ENCODE measurements around the gene KCNB1.
A peak's percentile ranks its signal among the peaks of the same experiment; 100 is the strongest.

The KCNB1 gene

GRCh38 chr20:49437057-49437456 lies 45.4 kb downstream of the KCNB1 start:
- DNase-seq = no peak

- DNase-seq = no peak
These were observed 46.8 kb downstream of the KCNB1 start for GRCh38 chr20:49435639-49436038.

GRCh38 chr20:49433333-49433732 lies 49.1 kb downstream of the KCNB1 start:
- no peak for DNase-seq

GRCh38 chr20:49432550-49432949 lies 49.9 kb downstream of the KCNB1 start:
- peak in 1 of 51 donors; percentile 72 for DNase-seq

- DNase-seq = no peak
These were observed 51.1 kb downstream of the KCNB1 start for GRCh38 chr20:49431329-49431728.

- no peak for DNase-seq
These were observed 52.1 kb downstream of the KCNB1 start for GRCh38 chr20:49430320-49430719.

GRCh38 chr20:49427751-49428518 lies 54.5 kb downstream of the KCNB1 start:
- DNase-seq = peak in 3 of 51 donors; percentile 4 to 37 (median 12)

- DNase-seq = no peak
These were observed 55.6 kb downstream of the KCNB1 start for GRCh38 chr20:49426873-49427272.

GRCh38 chr20:49426395-49426794 lies 56.1 kb downstream of the KCNB1 start:
- DNase-seq = no peak

GRCh38 chr20:49424536-49424935 lies 57.9 kb downstream of the KCNB1 start:
- peak in 40 of 51 donors; percentile 7 to 83 (median 52) for DNase-seq

GRCh38 chr20:49422161-49422560 lies 60.3 kb downstream of the KCNB1 start:
- no peak for DNase-seq

GRCh38 chr20:49420811-49421295 lies 61.6 kb downstream of the KCNB1 start:
- DNase-seq = peak in 2 of 51 donors; percentile 14 to 20

- DNase-seq = no peak
These were observed 62.2 kb downstream of the KCNB1 start for GRCh38 chr20:49420292-49420691.

- no peak for DNase-seq
These were observed 62.7 kb downstream of the KCNB1 start for GRCh38 chr20:49419785-49420184.

GRCh38 chr20:49418809-49419208 lies 63.7 kb downstream of the KCNB1 start:
- DNase-seq = no peak

GRCh38 chr20:49417843-49418555 lies 64.5 kb downstream of the KCNB1 start:
- no peak for DNase-seq

- no peak for DNase-seq
These were observed 66.8 kb downstream of the KCNB1 start for GRCh38 chr20:49415668-49416044.

- no peak for DNase-seq
These were observed 67.3 kb downstream of the KCNB1 start for GRCh38 chr20:49415005-49415667.

- no peak for DNase-seq
These were observed 68.8 kb downstream of the KCNB1 start for GRCh38 chr20:49413677-49414076.

GRCh38 chr20:49412953-49413352 lies 69.5 kb downstream of the KCNB1 start:
- no peak for DNase-seq

GRCh38 chr20:49412254-49412653 lies 70.2 kb downstream of the KCNB1 start:
- DNase-seq = no peak

GRCh38 chr20:49411221-49411925 lies 71.1 kb downstream of the KCNB1 start:
- DNase-seq = no peak
